Measurements from ENCODE around the gene UMODL1. TPM values are rescaled to one million over a fixed set of nuclear protein-coding genes. Genes with fewer than 3 reads are reported as not detected.

The UMODL1 gene
- total RNA-seq, 2 experiments from 2014 or later: 7.4 to 12.3 TPM

DNA sequence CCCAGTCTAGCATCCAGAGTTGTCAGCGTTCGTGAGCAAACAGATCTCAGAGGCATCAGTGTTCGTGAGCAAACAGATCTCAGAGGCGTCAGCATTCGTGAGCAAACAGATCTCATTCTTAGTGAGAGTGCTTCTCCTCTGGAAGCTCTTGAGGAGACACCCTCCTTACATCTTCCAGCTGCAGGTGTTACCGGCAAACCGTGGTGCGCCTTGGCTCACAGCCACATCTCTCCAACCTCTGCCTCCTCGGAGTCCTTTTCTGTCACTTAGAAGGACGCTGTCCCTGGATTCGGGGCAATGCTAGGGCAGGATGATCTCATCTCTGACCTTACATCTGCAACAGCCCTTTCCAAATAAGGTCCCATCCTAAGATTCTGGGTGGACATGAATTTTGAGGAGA, 14.6 kb upstream of the UMODL1 start:
- no peaks in the 10 kb centered on the region for H3K79me2 ChIP-seq (ENCODE audit: insufficient read depth, low read depth, low read length)
- H3K9me2 ChIP-seq (ENCODE audit: insufficient read depth, low read length): no peaks in the 10 kb centered on the region
- no peak for TF ChIP-seq EZH2phosphoT487 (IDR thresholded peaks at IDR 0.05; ENCODE audit: borderline replicate concordance, low read depth, low read length)
- TF ChIP-seq CTCF (conservative IDR thresholded peaks at IDR 0.05; ENCODE audit: low read length): no peak
- no peaks in the 10 kb centered on the region for H4K20me1 ChIP-seq (ENCODE audit: insufficient read depth, low read length)
- intact Hi-C loops (cut with micrococcal nuclease; ENCODE audit: unreplicated experiment): no loop called here
- ChIA-PET CTCF (ENCODE audit: unreplicated experiment) (no interaction called here), POLR2A (no interaction called here)
- H2AFZ ChIP-seq (ENCODE audit: low read length): no peak overlapping the region
- no peaks in the 10 kb centered on the region for H3K9me3 ChIP-seq (ENCODE audit: low read length)
- no peak overlapping the region for H3K4me2 ChIP-seq (ENCODE audit: low read length)
- BruUV-seq (replicated peaks): no TSS peak
- no peak overlapping the region for H3K4me3 ChIP-seq (ENCODE audit: low read depth, low read length, poor library complexity, severe bottlenecking)
- DNase-seq (ENCODE audit: low spot score): no peak
- H3K36me3 ChIP-seq (ENCODE audit: insufficient read depth, low read length): no peaks in the 10 kb centered on the region
- H3K4me1 ChIP-seq (ENCODE audit: insufficient read depth, low read length, poor library complexity, severe bottlenecking): peaks cover 16% of the 10 kb centered on the region
- no peak overlapping the region for H3K27ac ChIP-seq (ENCODE audit: low read depth, low read length, poor library complexity, severe bottlenecking)

- peaks cover 23% of the 10 kb centered on the region for H3K4me1 ChIP-seq (ENCODE audit: insufficient read depth, low read length, poor library complexity, severe bottlenecking)
- H3K79me2 ChIP-seq (ENCODE audit: insufficient read depth, low read depth, low read length): no peaks in the 10 kb centered on the region
- H2AFZ ChIP-seq (ENCODE audit: low read length): no peak overlapping the region
- intact Hi-C loops (cut with micrococcal nuclease; ENCODE audit: unreplicated experiment): no loop called here
- H3K9me2 ChIP-seq (ENCODE audit: insufficient read depth, low read length): no peaks in the 10 kb centered on the region
- H3K9me3 ChIP-seq (ENCODE audit: low read length): no peaks in the 10 kb centered on the region
- DNase-seq (ENCODE audit: low spot score): no peak
- POLR2A ChIA-PET: no interaction called here
- H4K20me1 ChIP-seq (ENCODE audit: insufficient read depth, low read length): no peaks in the 10 kb centered on the region
- H3K36me3 ChIP-seq (ENCODE audit: insufficient read depth, low read length): no peaks in the 10 kb centered on the region
- CTCF ChIA-PET (ENCODE audit: unreplicated experiment): no interaction called here
- H3K27ac ChIP-seq (ENCODE audit: low read depth, low read length, poor library complexity, severe bottlenecking): no peak overlapping the region
- no TSS peak for BruUV-seq (replicated peaks)
- TF ChIP-seq CTCF (conservative IDR thresholded peaks at IDR 0.05; ENCODE audit: low read length) (no peak), EZH2phosphoT487 (IDR thresholded peaks at IDR 0.05; ENCODE audit: borderline replicate concordance, low read depth, low read length) (no peak)
- no peak overlapping the region for H3K4me2 ChIP-seq (ENCODE audit: low read length)
- H3K4me3 ChIP-seq (ENCODE audit: low read depth, low read length, poor library complexity, severe bottlenecking): no peak overlapping the region
Measured at GRCh38 chr21:42056996-42057689, 14.0 kb upstream of the UMODL1 start.

DNA sequence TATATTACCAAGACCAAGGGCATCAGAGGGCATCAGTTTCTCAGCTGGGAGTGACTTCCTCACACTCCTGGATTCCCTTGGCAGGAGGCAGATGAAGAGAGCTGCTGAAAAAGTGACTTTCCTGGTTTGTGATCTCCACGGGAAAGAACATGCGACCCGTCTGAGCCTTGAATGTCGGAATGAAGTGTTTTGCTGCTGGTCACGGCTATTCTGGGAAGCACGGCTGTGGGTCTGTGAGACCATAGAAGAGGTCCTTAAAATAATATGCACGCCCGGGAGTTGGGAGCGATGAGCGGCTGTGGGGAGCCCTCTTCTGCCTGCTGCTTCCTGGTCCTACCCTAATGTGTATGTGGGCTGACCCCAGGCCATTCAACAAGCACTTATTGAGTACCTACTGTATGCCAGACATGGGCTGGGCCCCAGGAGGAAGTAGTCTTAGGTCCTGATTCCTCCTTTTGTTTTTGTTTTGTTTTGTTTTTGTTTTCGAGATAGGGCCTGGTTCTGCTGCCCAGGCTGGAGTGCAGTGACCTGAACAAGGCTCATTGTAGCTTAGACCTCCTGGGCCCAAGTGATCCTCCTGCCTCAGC, 13.2 kb upstream of the UMODL1 start:
- H3K4me2 ChIP-seq (ENCODE audit: low read length): no peak overlapping the region
- H2AFZ ChIP-seq (ENCODE audit: low read length): no peak overlapping the region
- peaks cover 31% of the 10 kb centered on the region for H3K4me1 ChIP-seq (ENCODE audit: insufficient read depth, low read length, poor library complexity, severe bottlenecking)
- H3K36me3 ChIP-seq (ENCODE audit: insufficient read depth, low read length): no peaks in the 10 kb centered on the region
- no peak for DNase-seq (ENCODE audit: low spot score)
- TF ChIP-seq EZH2phosphoT487 (IDR thresholded peaks at IDR 0.05; ENCODE audit: borderline replicate concordance, low read depth, low read length) (no peak), CTCF (conservative IDR thresholded peaks at IDR 0.05; ENCODE audit: low read length) (no peak)
- no peak overlapping the region for H3K4me3 ChIP-seq (ENCODE audit: low read depth, low read length, poor library complexity, severe bottlenecking)
- POLR2A ChIA-PET: no interaction called here
- BruUV-seq (replicated peaks): no TSS peak
- CTCF ChIA-PET (ENCODE audit: unreplicated experiment): no interaction called here
- no peaks in the 10 kb centered on the region for H4K20me1 ChIP-seq (ENCODE audit: insufficient read depth, low read length)
- H3K79me2 ChIP-seq (ENCODE audit: insufficient read depth, low read depth, low read length): no peaks in the 10 kb centered on the region
- intact Hi-C loops (cut with micrococcal nuclease; ENCODE audit: unreplicated experiment): no loop called here
- H3K9me2 ChIP-seq (ENCODE audit: insufficient read depth, low read length): no peaks in the 10 kb centered on the region
- H3K27ac ChIP-seq (ENCODE audit: low read depth, low read length, poor library complexity, severe bottlenecking): no peak overlapping the region
- no peaks in the 10 kb centered on the region for H3K9me3 ChIP-seq (ENCODE audit: low read length)

Measured in OCI-LY7 (cell line).